Subcutaneous preadipocyte (primary cell): ENCODE measurements around the gene KCTD12. TPM values are rescaled to one million over a fixed set of nuclear protein-coding genes. Genes with fewer than 3 reads are reported as not detected.

ENCODE experiments used
- total RNA-seq: library from RNA; depleted of rRNA; stranded (reverse); fragments of >200 nt; gene quantifications from 2 replicates; pipeline ENCODE4 v1.2.3, GENCODE V29; 2012

The KCTD12 gene
- 85.2 and 204 TPM in 2 replicates for total RNA-seq

GRCh38 chr13:76886292-76887075 lies at the start of gene KCTD12:
Gene KCTD12, minus strand, starts transcription at chr13:76886405. Its CDS starts 257 bp downstream, at chr13:76886148.

Other genes starting within 250 kb of the KCTD12 start
- not detected in 2 replicates for gene ACOD1, start 62.1 kb upstream of the KCTD12 start, total RNA-seq
- 16.2 and 18.4 TPM in 2 replicates for gene CLN5, start 105.7 kb upstream of the KCTD12 start, total RNA-seq
- gene FBXL3, start 140.8 kb upstream of the KCTD12 start, total RNA-seq = 48.1 and 59.2 TPM in 2 replicates